Activated CD8-positive, alpha-beta T cell treated with anti-CD3 and anti-CD28 coated beads, Interleukin-2, amount 10 ng/mL, durations not matched to agents 7 days and 5 days (primary cell): ENCODE data around the gene NXPE2. TPM values are rescaled to one million over a fixed set of nuclear protein-coding genes. Genes with fewer than 3 reads are reported as not detected.

Experiments
- ATAC-seq: fragments of 150-1000 bp; cut with Tn5 transposase; one replicate; pipeline ENCODE4 v1.10.0; 2021; ENCODE audit warnings: moderate library complexity
- CTCF ChIA-PET: fragments of 350-600 bp; sonication (Branson Sonifier 250); formaldehyde crosslinking; loops from one replicate; lab custom pipeline; 2021; ENCODE audit warnings: antibody characterized with exemption; lab: Charles Lee
- POLR2A ChIA-PET: fragments of 350-600 bp; sonication (Branson Sonifier 250); formaldehyde crosslinking; loops from one replicate; lab custom pipeline; 2021; ENCODE audit warnings: antibody characterized with exemption; lab: Charles Lee
- DNase-seq: peaks from one replicate; pipeline ENCODE4 v3.0.0-alpha.2; 2020
- H3K27ac Mint-ChIP-seq: one replicate; pipeline ENCODE4 v1.8.0; 2021; ENCODE audit warnings: mild to moderate bottlenecking, mixed read lengths
- H3K27me3 Mint-ChIP-seq: one replicate; pipeline ENCODE4 v1.8.0; 2021; ENCODE audit warnings: low read depth, mixed read lengths
- H3K36me3 Mint-ChIP-seq: one replicate; pipeline ENCODE4 v1.8.0; 2021; ENCODE audit warnings: low read depth, mixed read lengths
- H3K4me1 Mint-ChIP-seq: one replicate; pipeline ENCODE4 v1.8.0; 2021; ENCODE audit warnings: low read depth, mixed read lengths
- H3K4me3 Mint-ChIP-seq: one replicate; pipeline ENCODE4 v1.8.0; 2021; ENCODE audit warnings: mild to moderate bottlenecking, mixed read lengths
- H3K9me3 Mint-ChIP-seq: one replicate; pipeline ENCODE4 v1.8.0; 2022; ENCODE audit warnings: mixed read lengths; ENCODE audit not compliant: insufficient read depth
- total RNA-seq, 2 experiments: library from RNA; stranded (reverse); gene quantifications; one replicate each; pipeline ENCODE4 v1.2.3, GENCODE V29; 2021

The NXPE2 gene
- total RNA-seq, 2 experiments from 2014 or later: not detected

DNA sequence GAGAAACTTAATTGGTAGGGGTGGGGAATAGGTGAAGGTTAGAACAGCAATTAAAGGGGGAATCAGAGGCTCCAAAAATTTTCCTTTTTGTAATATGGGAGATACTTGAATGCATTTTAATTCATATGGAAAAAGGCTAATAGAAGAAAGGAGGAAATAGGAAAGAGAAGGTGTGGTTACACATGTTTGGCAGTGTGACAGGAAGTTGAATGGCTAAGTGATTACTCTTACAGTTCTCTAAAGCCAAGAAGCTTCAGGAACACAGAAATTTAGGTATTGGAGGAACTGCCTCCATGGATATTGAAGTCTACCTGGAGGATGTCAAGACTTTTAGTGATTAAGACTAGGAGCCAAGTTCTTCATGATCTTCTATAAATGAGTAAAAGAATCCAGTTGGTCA is 6.3 kb downstream of the NXPE2 start:
- H3K36me3 Mint-ChIP-seq: no peaks in the 10 kb centered on the region
- no peak overlapping the region for H3K4me3 Mint-ChIP-seq
- DNase-seq: no peak
- H3K27me3 Mint-ChIP-seq: no peaks in the 10 kb centered on the region
- peaks cover 6% of the 10 kb centered on the region for H3K9me3 Mint-ChIP-seq
- POLR2A ChIA-PET: no interaction called here
- H3K27ac Mint-ChIP-seq: no peak overlapping the region
- H3K4me1 Mint-ChIP-seq: no peaks in the 10 kb centered on the region
- CTCF ChIA-PET: no interaction called here
- no peak for ATAC-seq

DNA sequence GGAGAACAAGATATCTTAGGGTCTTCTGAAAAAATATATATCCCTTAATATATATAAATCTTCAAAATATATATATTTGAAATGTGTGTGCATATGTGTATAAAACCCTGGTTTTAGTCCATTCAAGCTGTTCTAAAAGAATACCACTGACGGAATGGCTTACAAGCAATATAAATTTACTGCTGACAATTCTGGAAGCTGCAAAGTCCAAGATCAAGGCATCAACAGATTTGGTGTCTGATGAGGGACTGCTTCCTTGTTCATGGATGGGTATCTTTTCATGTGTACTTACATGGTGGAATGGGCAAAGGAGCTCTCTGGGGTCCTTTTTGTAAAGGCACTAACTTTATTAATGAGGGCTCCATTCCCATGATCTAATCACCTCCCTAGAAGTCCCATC is 6.8 kb downstream of the NXPE2 start:
- no peak overlapping the region for H3K27ac Mint-ChIP-seq
- peaks cover 6% of the 10 kb centered on the region for H3K9me3 Mint-ChIP-seq
- H3K4me3 Mint-ChIP-seq: no peak overlapping the region
- no peaks in the 10 kb centered on the region for H3K4me1 Mint-ChIP-seq
- DNase-seq (no peak), ATAC-seq (no peak)
- ChIA-PET POLR2A (no interaction called here), CTCF (no interaction called here)
- no peaks in the 10 kb centered on the region for H3K27me3 Mint-ChIP-seq
- H3K36me3 Mint-ChIP-seq: no peaks in the 10 kb centered on the region

DNA sequence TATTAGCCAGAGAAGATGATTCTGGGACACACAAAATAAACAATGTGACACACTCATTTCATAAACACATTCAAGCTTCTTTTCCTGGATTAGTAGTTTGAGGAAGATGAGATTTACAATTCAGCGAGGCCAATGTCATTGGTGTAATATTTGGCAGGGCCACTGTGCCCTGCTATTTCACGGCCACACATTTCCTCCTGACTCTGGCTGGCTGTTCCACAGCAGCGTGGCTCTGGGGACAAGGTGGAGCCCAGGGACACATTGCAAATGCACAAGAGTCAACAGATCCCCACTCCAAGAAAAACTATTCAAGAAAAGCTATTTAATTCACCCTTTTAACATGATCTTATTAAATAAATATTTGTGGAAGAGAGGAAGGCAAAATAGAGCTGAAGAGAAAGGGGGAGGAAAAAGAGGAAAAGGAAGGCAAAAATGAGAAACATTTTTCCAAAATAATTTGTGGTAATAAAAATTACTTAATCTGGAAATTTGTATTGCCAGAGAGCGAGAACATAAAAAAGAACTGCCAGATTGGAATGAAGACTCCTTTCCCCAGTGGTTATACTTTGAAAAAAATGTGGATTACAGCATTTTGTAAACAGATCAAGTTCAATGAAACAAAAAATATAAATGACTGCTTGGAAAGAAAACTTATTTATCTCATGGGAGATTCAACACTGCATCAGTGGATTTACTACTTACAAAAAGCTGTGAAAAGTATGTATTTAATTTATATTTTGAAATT is 27.1 kb downstream of the NXPE2 start:
- no peaks in the 10 kb centered on the region for H3K36me3 Mint-ChIP-seq
- POLR2A ChIA-PET: no interaction called here
- no peaks in the 10 kb centered on the region for H3K4me1 Mint-ChIP-seq
- H3K9me3 Mint-ChIP-seq: no peaks in the 10 kb centered on the region
- H3K27ac Mint-ChIP-seq: no peak overlapping the region
- no peaks in the 10 kb centered on the region for H3K27me3 Mint-ChIP-seq
- DNase-seq (no peak), ATAC-seq (no peak)
- no peak overlapping the region for H3K4me3 Mint-ChIP-seq
- CTCF ChIA-PET: no interaction called here

DNA sequence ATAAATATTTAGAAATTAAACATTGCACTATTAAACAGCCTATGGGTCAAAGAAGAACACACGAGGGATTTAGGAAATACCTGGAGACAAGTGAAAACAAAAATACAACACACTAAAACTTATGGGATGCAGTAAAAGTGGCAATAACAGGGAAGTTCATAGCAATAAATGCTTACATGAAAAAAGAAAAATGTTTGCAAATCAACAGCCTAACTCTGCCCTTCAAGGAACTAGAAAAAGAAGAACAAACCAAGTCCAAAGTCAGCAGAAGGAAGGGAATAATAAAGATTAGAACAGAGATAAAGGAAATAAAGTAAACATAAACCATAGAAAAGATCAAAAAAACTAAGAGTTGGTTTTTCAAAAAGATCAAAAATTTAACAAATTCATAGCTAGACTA is 31.6 kb downstream of the NXPE2 start:
- ChIA-PET CTCF (no interaction called here), POLR2A (no interaction called here)
- H3K4me1 Mint-ChIP-seq: no peaks in the 10 kb centered on the region
- H3K27me3 Mint-ChIP-seq: no peaks in the 10 kb centered on the region
- H3K9me3 Mint-ChIP-seq: no peaks in the 10 kb centered on the region
- H3K4me3 Mint-ChIP-seq: no peak overlapping the region
- no peaks in the 10 kb centered on the region for H3K36me3 Mint-ChIP-seq
- H3K27ac Mint-ChIP-seq: no peak overlapping the region
- DNase-seq: no peak
- ATAC-seq: no peak

DNA sequence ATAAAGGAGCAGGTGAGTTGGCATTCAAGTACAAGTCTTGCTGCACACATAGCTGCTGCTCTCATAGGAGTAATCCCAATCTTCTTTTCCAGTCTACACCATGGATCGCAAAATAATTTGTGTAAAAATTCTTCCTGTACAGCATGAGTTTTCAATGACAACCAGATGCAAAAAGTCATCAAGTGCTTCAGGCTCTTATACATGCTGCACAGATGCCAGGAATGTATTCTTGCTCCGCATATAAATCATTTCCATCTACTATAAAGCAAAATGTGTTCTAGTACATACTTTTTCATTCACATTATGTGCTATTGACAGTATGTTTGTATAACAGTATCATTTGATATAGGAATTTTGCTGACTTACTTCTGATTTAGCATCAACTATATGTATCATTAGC is 35.4 kb downstream of the NXPE2 start:
- ChIA-PET POLR2A (no interaction called here), CTCF (no interaction called here)
- Mint-ChIP-seq H3K4me1 (no peaks in the 10 kb centered on the region), H3K27ac (no peak overlapping the region), H3K27me3 (no peaks in the 10 kb centered on the region), H3K9me3 (no peaks in the 10 kb centered on the region), H3K4me3 (no peak overlapping the region), H3K36me3 (no peaks in the 10 kb centered on the region)
- ATAC-seq (no peak), DNase-seq (no peak)

DNA sequence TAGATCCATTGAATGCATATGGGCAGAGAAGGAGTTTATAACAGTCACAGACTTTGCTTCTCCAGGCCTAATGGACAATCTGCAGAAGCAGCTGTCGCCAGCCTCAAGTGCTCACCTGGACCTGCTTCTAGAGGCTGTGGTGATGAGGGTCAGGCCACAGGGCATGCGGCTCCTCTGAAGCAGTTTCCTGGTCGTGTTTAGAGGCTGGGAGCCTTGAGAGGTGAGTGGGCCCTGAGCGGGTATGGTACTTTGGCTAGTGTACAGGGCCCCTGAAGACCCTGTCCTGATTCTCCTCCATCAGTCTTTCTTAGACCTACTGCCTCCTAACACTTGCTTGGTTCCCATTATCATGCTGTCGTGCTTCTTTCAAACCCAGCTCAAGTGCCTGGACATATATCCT is 41.2 kb downstream of the NXPE2 start:
- ATAC-seq (no peak), DNase-seq (no peak)
- H3K27ac Mint-ChIP-seq: no peak overlapping the region
- no peaks in the 10 kb centered on the region for H3K36me3 Mint-ChIP-seq
- H3K9me3 Mint-ChIP-seq: no peaks in the 10 kb centered on the region
- CTCF ChIA-PET: no interaction called here
- POLR2A ChIA-PET: no interaction called here
- no peaks in the 10 kb centered on the region for H3K27me3 Mint-ChIP-seq
- H3K4me3 Mint-ChIP-seq: no peak overlapping the region
- H3K4me1 Mint-ChIP-seq: no peaks in the 10 kb centered on the region

DNA sequence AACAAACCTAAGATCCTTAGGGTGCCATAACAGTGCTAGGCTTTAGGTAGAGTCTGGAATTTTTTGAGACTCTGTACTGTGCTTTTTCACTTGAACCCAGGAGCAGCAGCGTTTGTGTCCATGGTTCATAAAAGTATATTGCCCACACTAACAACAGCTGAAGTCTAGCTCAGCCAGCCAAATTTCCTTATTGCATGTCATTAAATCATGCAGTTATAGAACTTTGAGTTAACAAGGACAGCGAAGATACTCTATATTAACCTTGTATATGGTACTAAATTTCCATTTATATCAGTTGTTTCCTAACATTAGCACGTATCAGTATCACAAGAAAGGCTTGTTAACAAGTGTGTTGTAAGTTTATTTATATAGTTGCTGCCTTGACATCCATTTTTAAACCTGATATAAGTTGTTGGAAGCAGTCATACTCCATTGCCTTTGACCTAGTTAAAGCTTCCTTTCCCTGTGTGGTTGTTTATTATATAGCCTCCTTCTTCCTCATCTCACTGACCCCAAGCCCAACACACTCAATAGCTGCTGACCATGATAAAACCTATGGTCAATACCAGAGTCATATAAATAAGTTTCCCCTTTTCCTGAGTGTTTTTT is 46.7 kb downstream of the NXPE2 start:
- no peak for ATAC-seq
- Mint-ChIP-seq H3K36me3 (no peaks in the 10 kb centered on the region), H3K27me3 (no peaks in the 10 kb centered on the region), H3K9me3 (no peaks in the 10 kb centered on the region), H3K4me1 (no peaks in the 10 kb centered on the region), H3K27ac (no peak overlapping the region), H3K4me3 (no peak overlapping the region)
- ChIA-PET POLR2A (interaction anchor here (0.7 kb wide), 1 partner anchor 10 kb away, joined by 4 read pairs; no protein-coding TSS in a partner anchor), CTCF (interaction anchor here (0.7 kb wide), 1 partner anchor 61 kb away, joined by 3 read pairs; no protein-coding TSS in a partner anchor)
- DNase-seq: no peak

DNA sequence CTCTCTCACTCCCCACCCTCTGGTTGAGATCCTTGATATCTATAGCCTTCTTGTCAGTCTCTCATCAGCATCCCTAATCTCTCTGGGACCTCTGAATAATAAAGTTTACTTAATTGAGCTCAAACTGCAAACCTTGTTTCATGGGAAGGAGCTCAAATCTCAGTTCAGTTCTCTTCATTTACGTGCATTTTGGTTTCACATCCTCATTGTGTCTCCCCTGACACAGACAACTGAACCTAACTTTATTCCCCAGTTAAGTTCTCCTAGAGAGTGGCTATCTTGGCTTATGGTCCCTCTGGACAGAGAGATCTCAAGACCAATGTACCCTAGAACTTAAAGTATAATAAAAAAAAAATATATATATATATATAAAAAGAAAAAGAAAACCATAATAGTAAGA is 47.3 kb downstream of the NXPE2 start:
- DNase-seq (no peak), ATAC-seq (no peak)
- no peak overlapping the region for H3K4me3 Mint-ChIP-seq
- H3K27me3 Mint-ChIP-seq: no peaks in the 10 kb centered on the region
- CTCF ChIA-PET: interaction anchor here (0.7 kb wide), 1 partner anchor 61 kb away, joined by 3 read pairs; no protein-coding TSS in a partner anchor
- no peaks in the 10 kb centered on the region for H3K4me1 Mint-ChIP-seq
- no peaks in the 10 kb centered on the region for H3K9me3 Mint-ChIP-seq
- H3K36me3 Mint-ChIP-seq: no peaks in the 10 kb centered on the region
- H3K27ac Mint-ChIP-seq: no peak overlapping the region
- POLR2A ChIA-PET: no interaction called here

DNA sequence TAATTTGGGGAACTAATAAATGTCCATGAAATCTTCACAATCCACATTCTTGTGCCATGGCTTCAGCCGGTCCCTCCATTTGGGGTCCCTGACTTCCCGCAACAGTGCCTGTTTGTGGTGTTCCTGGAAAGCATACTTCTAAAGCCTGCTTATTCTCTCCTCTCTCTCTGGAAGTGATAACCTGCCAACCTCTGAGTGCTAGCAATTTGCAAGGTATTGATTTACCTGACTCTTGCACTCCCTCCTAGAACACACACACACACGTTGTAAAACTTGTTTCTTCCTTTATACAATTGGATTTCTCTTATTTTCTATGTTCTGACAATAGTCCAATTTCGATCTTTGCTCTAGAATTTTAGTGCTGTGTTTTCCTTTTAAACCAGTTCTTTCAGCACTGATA is 58.5 kb downstream of the NXPE2 start:
- Mint-ChIP-seq H3K27me3 (no peaks in the 10 kb centered on the region), H3K36me3 (no peaks in the 10 kb centered on the region), H3K4me1 (no peaks in the 10 kb centered on the region), H3K9me3 (no peaks in the 10 kb centered on the region), H3K27ac (no peak overlapping the region), H3K4me3 (no peak overlapping the region)
- DNase-seq: no peak
- ChIA-PET CTCF (no interaction called here), POLR2A (no interaction called here)
- no peak for ATAC-seq

DNA sequence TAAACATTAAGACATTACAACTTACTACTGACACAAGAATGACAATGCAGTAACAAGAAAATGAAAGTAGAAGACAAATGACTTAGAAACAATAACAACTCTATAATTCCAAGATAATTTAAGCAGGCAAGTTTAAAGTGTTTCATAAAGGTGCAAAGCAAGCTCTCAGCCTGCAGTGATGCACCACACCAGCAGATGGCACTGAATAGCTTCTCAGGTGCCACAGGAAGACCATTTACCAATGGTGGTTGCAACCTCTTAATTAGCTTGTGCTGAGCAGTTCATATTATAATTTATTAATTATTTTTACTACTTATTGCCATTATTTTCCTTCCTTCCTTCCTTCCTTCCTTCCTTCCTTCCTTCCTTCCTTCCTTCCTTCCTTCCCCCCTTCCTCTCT is 60.6 kb downstream of the NXPE2 start:
- H3K27ac Mint-ChIP-seq: no peak overlapping the region
- no peak overlapping the region for H3K4me3 Mint-ChIP-seq
- CTCF ChIA-PET: interaction anchor here (0.6 to 1.1 kb wide), 4 partner anchors 53 to 399 kb away, joined by 3 read pairs; no protein-coding TSS in a partner anchor
- POLR2A ChIA-PET: no interaction called here
- H3K36me3 Mint-ChIP-seq: no peaks in the 10 kb centered on the region
- no peaks in the 10 kb centered on the region for H3K4me1 Mint-ChIP-seq
- H3K9me3 Mint-ChIP-seq: no peaks in the 10 kb centered on the region
- no peak for ATAC-seq
- no peaks in the 10 kb centered on the region for H3K27me3 Mint-ChIP-seq
- peak; percentile 54 for DNase-seq

DNA sequence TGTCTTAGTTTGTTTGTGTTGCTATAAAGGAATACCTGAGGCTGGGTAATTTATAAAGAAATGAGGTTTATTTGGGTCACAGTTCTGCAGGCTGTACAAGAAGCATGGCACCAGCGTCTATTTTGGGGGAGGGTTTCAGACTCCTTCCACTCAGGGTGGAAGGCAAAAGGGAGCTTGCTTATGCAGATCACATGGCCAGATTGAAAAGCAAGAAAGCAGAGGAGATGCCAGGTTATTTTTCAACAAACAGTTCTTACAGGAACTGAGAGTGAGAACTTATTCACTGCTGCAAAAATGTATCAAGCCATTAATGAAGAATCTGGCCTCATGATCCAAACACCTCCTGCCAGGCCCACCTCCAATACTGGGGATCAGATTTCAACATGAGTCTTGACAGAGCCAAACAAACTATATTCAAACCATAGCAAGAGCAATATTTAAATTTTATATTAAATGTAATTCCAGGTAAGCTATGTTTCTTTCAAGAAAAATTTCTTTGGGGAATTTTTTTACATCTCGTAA is 66.9 kb downstream of the NXPE2 start:
- ChIA-PET POLR2A (interaction anchor here (0.6 kb wide), 1 partner anchor 1492 kb away, joined by 3 read pairs; no protein-coding TSS in a partner anchor), CTCF (no interaction called here)
- Mint-ChIP-seq H3K36me3 (no peaks in the 10 kb centered on the region), H3K4me3 (no peak overlapping the region), H3K27me3 (no peaks in the 10 kb centered on the region), H3K27ac (no peak overlapping the region), H3K9me3 (no peaks in the 10 kb centered on the region), H3K4me1 (no peaks in the 10 kb centered on the region)
- DNase-seq (no peak), ATAC-seq (no peak)

DNA sequence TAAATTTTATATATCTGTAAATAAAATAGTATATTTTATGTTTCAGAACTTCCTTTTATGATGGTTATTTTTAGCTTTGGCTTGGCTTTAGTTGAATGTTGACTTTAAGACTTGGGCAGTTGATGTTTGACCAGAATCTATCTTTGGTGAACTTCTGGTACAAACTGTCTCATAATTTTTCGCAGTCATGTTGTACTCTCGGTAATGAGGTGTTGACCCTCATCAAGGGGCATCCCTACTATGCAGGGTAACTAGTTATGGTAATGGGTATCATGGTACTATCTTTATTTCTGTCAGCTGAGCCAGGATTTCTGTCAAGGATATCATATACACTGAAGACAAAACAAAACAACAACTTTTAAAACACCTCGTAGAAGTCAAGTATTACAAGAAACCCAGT is 67.7 kb downstream of the NXPE2 start:
- CTCF ChIA-PET: no interaction called here
- H3K36me3 Mint-ChIP-seq: no peaks in the 10 kb centered on the region
- H3K27ac Mint-ChIP-seq: no peak overlapping the region
- no peak overlapping the region for H3K4me3 Mint-ChIP-seq
- H3K27me3 Mint-ChIP-seq: no peaks in the 10 kb centered on the region
- POLR2A ChIA-PET: interaction anchor here (0.6 kb wide), 1 partner anchor 1491 kb away, joined by 3 read pairs; no protein-coding TSS in a partner anchor
- H3K9me3 Mint-ChIP-seq: no peaks in the 10 kb centered on the region
- no peaks in the 10 kb centered on the region for H3K4me1 Mint-ChIP-seq
- DNase-seq: no peak
- ATAC-seq: no peak
